Heart left ventricle (tissue), 16 donors: Measurements from ENCODE around the gene NUCKS1. TPM values are rescaled to one million over a fixed set of nuclear protein-coding genes. Genes with fewer than 3 reads are reported as not detected.

Experiments
- ATAC-seq, 4 donors: fragments of 200-7000 bp; cut with Tn5 transposase; one replicate each; pipeline ENCODE4 v1.9.1; 2020 to 2022; ENCODE audit warnings: moderate library complexity in 4 of 4, mild to moderate bottlenecking in 3 of 4, moderate number of reproducible peaks in 1 of 4
- DNase-seq, 5 donors: peaks; one replicate each; pipeline ENCODE4 v3.0.0-alpha.2; 2020
- H3K27ac ChIP-seq, 12 donors: fragments of 200-600 bp; sonication (generic) in 4 of 12; one replicate each; pipeline versions ENCODE4 v1.5.0 to v1.8.0; 2016 to 2022; ENCODE audit warnings: mild to moderate bottlenecking in 2 of 12
- H3K27me3 ChIP-seq, 9 donors: fragments of 200-600 bp; sonication (generic) in 2 of 9; one replicate each; pipeline versions ENCODE4 v1.5.1 to v1.8.0; 2016 to 2022; ENCODE audit warnings: mild to moderate bottlenecking in 3 of 9
- H3K36me3 ChIP-seq, 9 donors: fragments of 200-600 bp; sonication (generic) in 2 of 9; one replicate each; pipeline versions ENCODE4 v1.5.0 to v1.8.0; 2018 to 2022; ENCODE audit warnings: mild to moderate bottlenecking in 2 of 9
- H3K4me1 ChIP-seq, 12 donors: fragments of 200-600 bp; sonication (generic) in 4 of 12; one replicate each; pipeline versions ENCODE4 v1.5.0 to v1.8.0; 2016 to 2022; ENCODE audit warnings: mild to moderate bottlenecking in 3 of 12
- H3K4me3 ChIP-seq, 12 donors: fragments of 200-600 bp; sonication (generic) in 4 of 12; one replicate each; pipeline versions ENCODE4 v1.5.0 to v1.8.0; 2017 to 2022; ENCODE audit warnings: mild to moderate bottlenecking in 9 of 12, moderate library complexity in 4 of 12
- H3K9me3 ChIP-seq, 12 donors: fragments of 200-600 bp; sonication (generic) in 4 of 12; one replicate each; pipeline versions ENCODE4 v1.5.0 to v1.8.0; 2016 to 2022; ENCODE audit warnings: mild to moderate bottlenecking in 1 of 12
- CTCF ChIP-seq, 12 donors: fragments of 200-600 bp; sonication (generic) in 4 of 12; IDR thresholded peaks; one replicate each; pipeline versions ENCODE4 v1.5.0 to v1.8.0; 2018 to 2022; ENCODE audit warnings: antibody characterized with exemption in 12 of 12, mild to moderate bottlenecking in 5 of 12
- POLR2A ChIP-seq, 2 donors: fragments of 450-650 bp; IDR thresholded peaks; one replicate each; pipeline ENCODE4 v1.6.1; 2017; ENCODE audit warnings: antibody characterized with exemption in 2 of 2, mild to moderate bottlenecking in 2 of 2, moderate library complexity in 2 of 2
- WGBS, 4 donors: extraction: QIAGEN DNeasy Blood & Tissue Kit in 2 of 4; methylation state at CpG; one replicate each; pipeline versions ENCODE4 v1.1.5 to v1.1.7; 2013 to 2018; 5-methylcytosine and 5-hydroxymethylcytosine counted together
- intact Hi-C, 10 donors: fragments of 100-400 bp; cut with DNase I; formaldehyde crosslinking; loops; one replicate each; pipeline versions ENCODE4 v1.11.1 to v1.14.2; 2022
- polyA plus RNA-seq, 2 donors: library from polyadenylated mRNA; stranded (reverse); fragments of 200-250 nt; gene quantifications; one replicate each; pipeline ENCODE4 v1.2.3, GENCODE V29; 2013
- total RNA-seq, 9 donors: library from RNA; depleted of rRNA in 2 of 9; stranded (reverse); fragments of >200 nt in 2 of 9; fragmentation: NEBNext Ultra II Directional in 3 of 9; extraction: Animal tissue kit (Norgen Biotek cat#: 25700) in 3 of 9; gene quantifications; one replicate each; pipeline versions ENCODE4 v1.1.0 to v1.2.4, GENCODE V29; 2016 to 2023
- donor health status: ischemic (EF 13 %, LVEDD 7.1; RV severe dilation, severe dysfunction).
- donor health status: healthy with polysubstance abuse.
- donor health status: DM: no; HTN: yes; CAD: no.
- donor health status: DM: no; HTN: no; CAD: no.
- donor health status: ischemic (EF 25% LVEDD 6.9; RV normal size, moderate dysfunction).
- donor health status: ischemic (EF 25% LVEDD 5.7; RV mildly dilated, moderate dysfunction).
- donor health status: healthy.
- donor health status: DM: yes; HTN: yes; CAD: no.
- donor health status: ischemic (EF 35%, LVEDD 5.7; RV mildly dilated, moderate dysfunction).
- donor health status: nonischemic (EF 11% LVEDD 7.7; RV severe dilation, severe dysfunction).
- donor health status: DM: yes; HTN: yes; CAD: no.
- donor health status: PGD.
- donor health status: ischemic (EF 29% LVEDD 5.4; RV normal size, mild dysfunction).
- donor health status: nonischemic (EF 23%, LVEDD 6.1; RV moderate dilation, normal function).

NUCKS1 gene
- total and polyA plus RNA-seq, 11 donors: 73.4 to 240 (median 198) TPM

- WGBS, 4 donors: 78 to 86% (median 82%) methylated on average over 13 of the region's 13 CpGs
- TF ChIP-seq POLR2A (IDR thresholded peaks at IDR 0.05): no peak
- TF ChIP-seq CTCF (IDR thresholded peaks at IDR 0.05): no peak
- Histone ChIP-seq H3K4me1 (peaks cover 8 to 27% (median 20%) of the 10 kb centered on the region in 12 donors), H3K9me3 (no peaks in the 10 kb centered on the region), H3K27me3 (no peaks in the 10 kb centered on the region), H3K36me3 (peaks cover 0 to 4% (median 0%) of the 10 kb centered on the region in 9 donors), H3K27ac (peak overlapping the region in 1 of 12 donors; percentile 93), H3K4me3 (peak overlapping the region in 1 of 12 donors; percentile 80)
- DNase-seq (no peak), ATAC-seq (no peak)
- intact Hi-C loops: loop anchor here in 2 of 10 donors (2.0 to 5.0 kb wide), 3 partner anchors 24 to 61 kb away; partner anchors contain the start of genes RAB29 (in 1 of the 2) and SLC41A1 (in 1 of the 2)
These were observed 1.2 kb upstream of the NUCKS1 start for GRCh38 chr1:205751036-205751651.

GRCh38 chr1:205749234-205750137 lies 496 bp downstream of the NUCKS1 start:
- H3K27ac ChIP-seq: peak overlapping the region; percentile 91 to 99 (median 96)
- DNase-seq: peak; percentile 96 to 98 (median 97)
- no peaks in the 10 kb centered on the region for H3K27me3 ChIP-seq
- H3K36me3 ChIP-seq: peaks cover 0 to 4% (median 0%) of the 10 kb centered on the region in 9 donors
- TF ChIP-seq CTCF (IDR thresholded peaks at IDR 0.05) (peak in 3 of 12 donors; percentile 8 to 15 (median 9)), POLR2A (IDR thresholded peaks at IDR 0.05) (peak; percentile 35 to 68)
- peak overlapping the region; percentile 49 to 91 (median 79) for H3K4me3 ChIP-seq
- ATAC-seq: peak; percentile 85 to 94 (median 91)
- no peaks in the 10 kb centered on the region for H3K9me3 ChIP-seq
- WGBS, 4 donors: 0 to 2% (median 1%) methylated on average over 31 to 81 of the region's 81 CpGs
- intact Hi-C loops: loop anchor here in 4 of 10 donors (1.0 to 5.0 kb wide), 6 partner anchors 25 to 64 kb away; partner anchors contain the start of genes RAB29 (in 2 of the 4) and SLC41A1 (in 2 of the 4)
- peaks cover 8 to 39% (median 30%) of the 10 kb centered on the region in 12 donors for H3K4me1 ChIP-seq

DNA sequence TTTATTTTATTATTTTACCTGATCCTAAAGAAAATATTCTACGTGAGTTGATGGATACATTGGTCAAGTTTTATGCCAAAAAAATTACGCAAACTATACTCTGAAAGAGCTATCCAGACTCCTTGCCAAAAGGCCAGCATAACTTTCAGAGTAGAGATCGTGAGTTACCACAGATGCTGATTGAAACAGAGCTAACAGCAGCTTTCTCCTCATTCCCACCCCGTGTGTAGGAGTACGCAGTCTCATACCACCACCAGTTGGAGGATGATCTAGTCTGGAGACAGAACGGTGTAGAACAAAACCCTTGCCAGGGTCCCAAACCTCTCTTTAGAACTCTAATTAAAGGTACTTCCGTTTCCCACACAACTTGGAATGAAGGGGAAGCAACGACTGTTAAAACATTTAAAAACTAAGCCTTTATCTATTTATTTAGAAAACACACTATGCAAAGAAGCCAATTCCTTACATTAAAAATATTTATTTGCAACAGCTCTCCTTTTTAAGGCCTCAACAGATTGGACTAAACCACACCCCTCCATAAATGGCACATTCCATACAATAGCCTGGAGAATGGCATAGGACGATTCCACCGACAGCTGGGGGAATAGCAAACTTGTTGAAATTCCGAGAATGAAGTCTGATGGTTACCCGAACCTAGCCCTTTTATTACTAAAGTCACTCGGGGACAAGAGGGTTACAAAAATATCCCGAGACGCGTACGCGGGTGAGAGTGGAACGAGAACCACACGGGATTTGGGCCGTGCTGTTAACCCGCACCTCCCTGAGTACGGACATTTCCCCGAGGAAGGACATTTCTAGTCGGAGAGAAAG lies 1.4 kb downstream of the NUCKS1 start:
- intact Hi-C loops: loop anchor here in 1 of 10 donors (2.0 kb wide), 1 partner anchor 62 kb away; no protein-coding TSS in a partner anchor
- peak; percentile 31 to 58 (median 45) for ATAC-seq
- WGBS, 4 donors: 0 to 1% (median 1%) methylated on average over 25 of the region's 25 CpGs
- TF ChIP-seq CTCF (IDR thresholded peaks at IDR 0.05): no peak
- no peak for TF ChIP-seq POLR2A (IDR thresholded peaks at IDR 0.05)
- H3K27me3 ChIP-seq: no peaks in the 10 kb centered on the region
- peak overlapping the region; percentile 91 to 99 (median 96) for H3K27ac ChIP-seq
- peaks cover 0 to 4% (median 0%) of the 10 kb centered on the region in 9 donors for H3K36me3 ChIP-seq
- no peaks in the 10 kb centered on the region for H3K9me3 ChIP-seq
- peak overlapping the region; percentile 49 to 91 (median 79) for H3K4me3 ChIP-seq
- H3K4me1 ChIP-seq: peaks cover 8 to 47% (median 35%) of the 10 kb centered on the region in 12 donors
- peak in 1 of 5 donors; percentile 64 for DNase-seq
